ENCODE results near the gene RAB18.

GRCh38 chr10:27526242-27526641 is 22.1 kb downstream of the RAB18 start:
- TF ChIP-seq, protein P1, sequence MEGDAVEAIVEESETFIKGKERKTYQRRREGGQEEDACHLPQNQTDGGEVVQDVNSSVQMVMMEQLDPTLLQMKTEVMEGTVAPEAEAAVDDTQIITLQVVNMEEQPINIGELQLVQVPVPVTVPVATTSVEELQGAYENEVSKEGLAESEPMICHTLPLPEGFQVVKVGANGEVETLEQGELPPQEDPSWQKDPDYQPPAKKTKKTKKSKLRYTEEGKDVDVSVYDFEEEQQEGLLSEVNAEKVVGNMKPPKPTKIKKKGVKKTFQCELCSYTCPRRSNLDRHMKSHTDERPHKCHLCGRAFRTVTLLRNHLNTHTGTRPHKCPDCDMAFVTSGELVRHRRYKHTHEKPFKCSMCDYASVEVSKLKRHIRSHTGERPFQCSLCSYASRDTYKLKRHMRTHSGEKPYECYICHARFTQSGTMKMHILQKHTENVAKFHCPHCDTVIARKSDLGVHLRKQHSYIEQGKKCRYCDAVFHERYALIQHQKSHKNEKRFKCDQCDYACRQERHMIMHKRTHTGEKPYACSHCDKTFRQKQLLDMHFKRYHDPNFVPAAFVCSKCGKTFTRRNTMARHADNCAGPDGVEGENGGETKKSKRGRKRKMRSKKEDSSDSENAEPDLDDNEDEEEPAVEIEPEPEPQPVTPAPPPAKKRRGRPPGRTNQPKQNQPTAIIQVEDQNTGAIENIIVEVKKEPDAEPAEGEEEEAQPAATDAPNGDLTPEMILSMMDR (IDR thresholded peaks at IDR 0.05; ENCODE audit: low read length): no peak
- no peak for TF ChIP-seq EZH2 (optimal IDR thresholded peaks at IDR 0.05; ENCODE audit: low read depth, low read length)
- TF ChIP-seq EZH2phosphoT487 (IDR thresholded peaks at IDR 0.05; ENCODE audit: low read length): no peak

Measured in MM.1S (cell line).